ENCODE data around the gene TEAD3. TPM values are rescaled to one million over a fixed set of nuclear protein-coding genes. Genes with fewer than 3 reads are reported as not detected.
A peak's percentile ranks its signal among the peaks of the same experiment; 100 is the strongest.

Gene TEAD3
- total RNA-seq, 4 donors from 2014 or later: 58.3 to 122 (median 72.5) TPM

GRCh38 chr6:35473850-35474130, 23.1 kb downstream of the TEAD3 start:
- H3K36me3 ChIP-seq: peaks cover 0 to 92% of the 10 kb centered on the region in 2 donors

GRCh38 chr6:35473075-35473849, 23.6 kb downstream of the TEAD3 start:
- peak overlapping the region in 2 of 4 donors; percentile 26 to 33 for H3K27ac ChIP-seq
- no peak overlapping the region for H3K4me3 ChIP-seq
- no peak for ATAC-seq
- WGBS, 2 donors (ENCODE audit: low coverage in 1 of 2): 71% methylated on average over 3 of the region's 9 CpGs; no CpG with 5 or more reads in 1 of the 2 donors
- H3K9me3 ChIP-seq: no peaks in the 10 kb centered on the region
- no peak for TF ChIP-seq POLR2AphosphoS5 (IDR thresholded peaks at IDR 0.05)
- no peaks in the 10 kb centered on the region for H3K27me3 ChIP-seq
- peaks cover 0 to 87% of the 10 kb centered on the region in 2 donors for H3K36me3 ChIP-seq
- peaks cover 0 to 67% (median 0%) of the 10 kb centered on the region in 3 donors for H3K4me1 ChIP-seq

More at GRCh38 chr6:35473850-35474130, 23.1 kb downstream of the TEAD3 start:
- Histone ChIP-seq H3K4me3 (no peak overlapping the region), H3K27ac (peak overlapping the region in 3 of 4 donors; percentile 8 to 34 (median 33)), H3K9me3 (no peaks in the 10 kb centered on the region), H3K4me1 (peaks cover 0 to 62% (median 0%) of the 10 kb centered on the region in 3 donors), H3K27me3 (no peaks in the 10 kb centered on the region)
- TF ChIP-seq POLR2A (IDR thresholded peaks at IDR 0.05): no peak
- TF ChIP-seq EP300 (IDR thresholded peaks at IDR 0.05): no peak
- TF ChIP-seq, protein P1, sequence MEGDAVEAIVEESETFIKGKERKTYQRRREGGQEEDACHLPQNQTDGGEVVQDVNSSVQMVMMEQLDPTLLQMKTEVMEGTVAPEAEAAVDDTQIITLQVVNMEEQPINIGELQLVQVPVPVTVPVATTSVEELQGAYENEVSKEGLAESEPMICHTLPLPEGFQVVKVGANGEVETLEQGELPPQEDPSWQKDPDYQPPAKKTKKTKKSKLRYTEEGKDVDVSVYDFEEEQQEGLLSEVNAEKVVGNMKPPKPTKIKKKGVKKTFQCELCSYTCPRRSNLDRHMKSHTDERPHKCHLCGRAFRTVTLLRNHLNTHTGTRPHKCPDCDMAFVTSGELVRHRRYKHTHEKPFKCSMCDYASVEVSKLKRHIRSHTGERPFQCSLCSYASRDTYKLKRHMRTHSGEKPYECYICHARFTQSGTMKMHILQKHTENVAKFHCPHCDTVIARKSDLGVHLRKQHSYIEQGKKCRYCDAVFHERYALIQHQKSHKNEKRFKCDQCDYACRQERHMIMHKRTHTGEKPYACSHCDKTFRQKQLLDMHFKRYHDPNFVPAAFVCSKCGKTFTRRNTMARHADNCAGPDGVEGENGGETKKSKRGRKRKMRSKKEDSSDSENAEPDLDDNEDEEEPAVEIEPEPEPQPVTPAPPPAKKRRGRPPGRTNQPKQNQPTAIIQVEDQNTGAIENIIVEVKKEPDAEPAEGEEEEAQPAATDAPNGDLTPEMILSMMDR (IDR thresholded peaks at IDR 0.05): no peak
- TF ChIP-seq POLR2AphosphoS5 (IDR thresholded peaks at IDR 0.05): no peak
- ATAC-seq: no peak

DNA sequence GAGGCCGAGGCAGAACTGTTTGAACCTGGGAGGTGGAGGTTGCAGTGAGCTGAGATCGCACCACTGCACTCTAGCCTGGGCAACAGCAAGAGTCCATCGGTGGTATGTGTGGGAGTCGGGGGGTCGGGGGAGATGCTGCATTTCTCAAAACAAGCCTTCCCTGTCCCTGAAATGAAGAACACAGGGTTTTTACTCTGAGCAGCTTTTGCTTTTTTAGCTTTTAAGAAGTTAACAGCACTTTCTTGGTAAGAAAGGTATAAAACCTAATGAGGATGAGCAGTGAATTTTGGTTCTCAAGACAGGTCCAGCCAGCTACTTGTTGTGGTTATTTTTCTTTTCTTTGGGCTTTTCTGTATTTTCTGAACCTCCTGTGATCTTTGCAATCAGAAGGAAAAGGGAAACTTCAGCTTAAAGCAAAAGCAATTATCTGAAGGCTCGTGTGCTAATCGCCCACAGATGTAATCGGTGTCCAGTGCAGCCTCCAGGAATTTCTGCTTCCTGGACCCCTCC, 25.0 kb downstream of the TEAD3 start:
- peaks cover 0 to 73% of the 10 kb centered on the region in 2 donors for H3K36me3 ChIP-seq
- ATAC-seq: no peak
- H3K9me3 ChIP-seq: no peaks in the 10 kb centered on the region
- no peak overlapping the region for H3K4me3 ChIP-seq
- TF ChIP-seq EP300 (IDR thresholded peaks at IDR 0.05) (no peak), POLR2AphosphoS5 (IDR thresholded peaks at IDR 0.05) (no peak), POLR2A (IDR thresholded peaks at IDR 0.05) (no peak)
- TF ChIP-seq, protein P1 (IDR thresholded peaks at IDR 0.05): no peak
- H3K27me3 ChIP-seq: no peaks in the 10 kb centered on the region
- WGBS, 2 donors (ENCODE audit: low coverage in 1 of 2): 35 to 40% methylated on average over 3 to 5 of the region's 8 CpGs
- peaks cover 0 to 74% (median 5%) of the 10 kb centered on the region in 3 donors for H3K4me1 ChIP-seq
- peak overlapping the region in 3 of 4 donors; percentile 87 to 94 (median 90) for H3K27ac ChIP-seq

DNA sequence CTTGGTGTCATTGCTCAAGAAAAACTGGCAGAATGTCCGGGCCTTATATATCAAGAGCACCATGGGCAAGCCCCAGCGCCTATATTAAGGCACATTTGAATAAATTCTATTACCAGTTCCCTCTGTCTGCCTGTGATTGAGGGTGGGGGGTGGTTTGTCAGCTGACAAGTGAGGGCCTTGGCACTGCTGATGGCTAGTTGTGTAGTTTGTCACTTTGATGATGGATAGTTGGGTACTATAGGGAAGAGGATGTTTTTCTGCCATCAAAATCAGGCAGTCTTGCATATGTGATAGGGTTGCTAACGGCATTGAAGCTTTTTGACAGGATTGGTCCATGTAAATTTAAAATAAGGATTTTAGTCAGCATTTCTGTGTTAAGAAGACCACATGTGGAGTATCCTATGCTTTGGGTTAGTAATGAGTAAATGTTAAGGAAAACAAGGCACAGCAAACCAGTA, 26.2 kb downstream of the TEAD3 start:
- no peak for ATAC-seq
- peaks cover 0 to 74% (median 5%) of the 10 kb centered on the region in 3 donors for H3K4me1 ChIP-seq

GRCh38 chr6:35469751-35470662, 26.9 kb downstream of the TEAD3 start:
- no peaks in the 10 kb centered on the region for H3K9me3 ChIP-seq
- 28 to 33% methylated on average over 6 to 8 of the region's 18 CpGs for WGBS, 2 donors (ENCODE audit: low coverage in 1 of 2)
- H3K36me3 ChIP-seq: peaks cover 0 to 63% of the 10 kb centered on the region in 2 donors
- peaks cover 0 to 74% (median 5%) of the 10 kb centered on the region in 3 donors for H3K4me1 ChIP-seq
- H3K27me3 ChIP-seq: no peaks in the 10 kb centered on the region
- H3K27ac ChIP-seq: peak overlapping the region; percentile 35 to 94 (median 88)
- ATAC-seq: no peak
- TF ChIP-seq, protein P1 (IDR thresholded peaks at IDR 0.05): peak in 1 of 4 experiments; percentile 12
- TF ChIP-seq EP300 (IDR thresholded peaks at IDR 0.05) (no peak), POLR2AphosphoS5 (IDR thresholded peaks at IDR 0.05) (peak; percentile 67), POLR2A (IDR thresholded peaks at IDR 0.05) (peak in 1 of 2 donors; percentile 8)
- H3K4me3 ChIP-seq: peak overlapping the region; percentile 49 to 73

More for the DNA sequence above, 26.2 kb downstream of the TEAD3 start:
- Histone ChIP-seq H3K27me3 (no peaks in the 10 kb centered on the region), H3K4me3 (peak overlapping the region in 1 of 2 donors; percentile 73), H3K9me3 (no peaks in the 10 kb centered on the region), H3K27ac (peak overlapping the region in 3 of 4 donors; percentile 87 to 94 (median 90)), H3K36me3 (peaks cover 0 to 70% of the 10 kb centered on the region in 2 donors)
- WGBS, 2 donors (ENCODE audit: low coverage in 1 of 2): 50 to 67% methylated on average over 1 to 3 of the region's 3 CpGs
- TF ChIP-seq POLR2AphosphoS5 (IDR thresholded peaks at IDR 0.05): no peak
- peak in 1 of 2 donors; percentile 6 for TF ChIP-seq POLR2A (IDR thresholded peaks at IDR 0.05)
